Large intestine (tissue), 3 donors: Measurements from ENCODE around the gene DLK1. TPM values are rescaled to one million over a fixed set of nuclear protein-coding genes. Genes with fewer than 3 reads are reported as not detected.

Experiments
- DNase-seq, 2 donors: peaks; one replicate each; pipeline versions ENCODE4 v3.0.0 to v3.0.0-alpha.2; 2013
- H3K27ac ChIP-seq: one replicate; pipeline ENCODE4 v1.5.1; 2013; ENCODE audit warnings: low read length
- H3K27me3 ChIP-seq: 2 replicates; pipeline ENCODE4 v1.6.1; 2013; ENCODE audit warnings: low read length; ENCODE audit not compliant: control insufficient read depth, insufficient read depth
- H3K36me3 ChIP-seq: 2 replicates; pipeline ENCODE4 v1.6.1; 2013; ENCODE audit warnings: low read length; ENCODE audit not compliant: control insufficient read depth, insufficient read depth
- H3K4me1 ChIP-seq: one replicate; pipeline ENCODE4 v1.6.1; 2013; ENCODE audit warnings: low read length; ENCODE audit not compliant: control insufficient read depth, insufficient read depth
- H3K4me3 ChIP-seq: one replicate; pipeline ENCODE4 v1.5.1; 2013; ENCODE audit warnings: low read length
- H3K9me3 ChIP-seq: one replicate; pipeline ENCODE4 v1.6.1; 2013; ENCODE audit warnings: mild to moderate bottlenecking, low read depth, low read length, moderate library complexity; ENCODE audit not compliant: control insufficient read depth
- WGBS: methylation state at CpG from one replicate; pipeline ENCODE4 v1.1.5; 2013; ENCODE audit warnings: low lambda C conversion rate; ENCODE audit not compliant: insufficient coverage; 5-methylcytosine and 5-hydroxymethylcytosine counted together
- polyA plus RNA-seq: library from polyadenylated mRNA; unstranded; fragments of 120-200 nt; gene quantifications from one replicate; pipeline ENCODE4 v1.2.1, GENCODE V29; 2013

DLK1 gene
- polyA plus RNA-seq, 1 donor, result 25.2 TPM

- whole genome bisulfite sequencing, result no CpG with 5 or more reads among the region's 2 CpGs
- Histone ChIP-seq H3K36me3 (no peaks in the 10 kb centered on the region), H3K27me3 (no peaks in the 10 kb centered on the region), H3K4me3 (no peak overlapping the region), H3K27ac (no peak overlapping the region), H3K4me1 (peaks cover 37% of the 10 kb centered on the region), H3K9me3 (peaks cover 8% of the 10 kb centered on the region)
- no peak for DNase-seq
Measured at GRCh38 chr14:100682749-100683148, 43.9 kb upstream of the DLK1 start.

DNA sequence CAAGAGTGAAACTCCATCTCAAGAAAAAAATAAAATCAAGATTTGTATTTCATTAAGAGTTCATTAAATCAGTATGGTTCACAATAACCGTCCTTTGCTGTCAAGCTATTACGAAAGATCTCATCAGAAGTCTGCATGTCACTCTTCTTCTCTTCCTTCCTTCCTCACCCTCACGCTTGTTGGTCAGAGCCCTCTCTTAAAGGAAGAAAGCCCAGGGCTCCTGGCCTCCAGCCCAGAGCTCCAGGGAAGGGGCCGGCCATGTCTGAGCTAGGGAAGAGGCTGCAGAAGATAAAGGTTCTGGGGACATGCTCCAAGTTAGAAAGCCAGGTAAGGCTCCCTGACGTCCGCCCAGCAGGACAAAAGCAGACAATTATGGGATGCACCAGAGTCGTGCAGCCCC is 43.1 kb upstream of the DLK1 start:
- H3K36me3 ChIP-seq, result no peaks in the 10 kb centered on the region
- H3K4me1 ChIP-seq, result peaks cover 29% of the 10 kb centered on the region
- no peak overlapping the region for H3K27ac ChIP-seq
- peaks cover 3% of the 10 kb centered on the region for H3K9me3 ChIP-seq
- WGBS, result no CpG with 5 or more reads among the region's 7 CpGs
- no peak overlapping the region for H3K4me3 ChIP-seq
- H3K27me3 ChIP-seq, result no peaks in the 10 kb centered on the region
- no peak for DNase-seq

DNA sequence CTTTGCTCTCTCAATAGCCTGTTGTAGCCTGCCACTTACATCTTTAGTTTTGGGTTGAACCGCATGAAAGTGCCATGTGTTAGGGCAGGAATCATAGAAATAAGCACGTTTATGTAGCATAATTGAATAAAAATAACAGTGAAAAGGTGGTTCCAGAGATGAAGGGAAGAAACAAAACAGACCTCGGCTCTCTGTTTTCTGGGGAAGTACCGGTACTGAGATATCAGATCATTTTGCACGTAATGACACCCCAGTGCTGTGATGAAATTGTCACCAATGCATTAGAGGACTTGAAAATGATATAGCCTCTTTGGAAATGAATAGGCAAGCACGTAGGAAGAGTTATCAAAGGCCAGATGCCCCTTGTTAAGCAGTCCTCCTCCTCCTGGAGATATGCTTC is 42.5 kb upstream of the DLK1 start:
- Histone ChIP-seq H3K4me3 (no peak overlapping the region), H3K9me3 (peaks cover 3% of the 10 kb centered on the region), H3K27me3 (no peaks in the 10 kb centered on the region), H3K27ac (no peak overlapping the region), H3K36me3 (no peaks in the 10 kb centered on the region), H3K4me1 (peaks cover 23% of the 10 kb centered on the region)
- DNase-seq, result no peak
- WGBS, result no CpG with 5 or more reads among the region's 6 CpGs

GRCh38 chr14:100684961-100685360 is 41.7 kb upstream of the DLK1 start:
- H3K4me3 ChIP-seq, result no peak overlapping the region
- H3K9me3 ChIP-seq, result peaks cover 3% of the 10 kb centered on the region
- DNase-seq, result no peak
- H3K4me1 ChIP-seq, result peaks cover 15% of the 10 kb centered on the region
- WGBS, result no CpG with 5 or more reads among the region's 6 CpGs
- H3K27ac ChIP-seq, result no peak overlapping the region
- no peaks in the 10 kb centered on the region for H3K27me3 ChIP-seq
- H3K36me3 ChIP-seq, result no peaks in the 10 kb centered on the region

DNA sequence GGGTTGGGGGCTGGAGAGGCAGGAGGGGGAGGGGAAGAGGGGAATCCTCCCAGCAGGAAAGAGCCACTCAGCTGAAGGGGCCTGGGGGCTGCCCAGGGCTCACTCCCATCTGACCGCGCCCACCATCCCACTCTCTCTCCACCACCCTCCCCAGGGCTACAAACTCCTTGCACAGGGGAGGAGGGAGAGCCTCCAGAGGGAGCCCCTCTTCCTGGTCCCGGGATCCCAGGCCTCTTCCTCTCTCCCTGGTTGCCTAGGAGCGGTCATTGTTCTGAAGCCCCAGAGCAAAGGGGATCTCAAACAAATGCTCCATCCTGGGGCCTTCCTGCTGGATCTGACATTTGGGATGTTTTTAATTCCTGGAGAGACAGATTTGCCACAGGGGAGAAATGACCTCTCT is 39.8 kb upstream of the DLK1 start:
- no peaks in the 10 kb centered on the region for H3K9me3 ChIP-seq

DNA sequence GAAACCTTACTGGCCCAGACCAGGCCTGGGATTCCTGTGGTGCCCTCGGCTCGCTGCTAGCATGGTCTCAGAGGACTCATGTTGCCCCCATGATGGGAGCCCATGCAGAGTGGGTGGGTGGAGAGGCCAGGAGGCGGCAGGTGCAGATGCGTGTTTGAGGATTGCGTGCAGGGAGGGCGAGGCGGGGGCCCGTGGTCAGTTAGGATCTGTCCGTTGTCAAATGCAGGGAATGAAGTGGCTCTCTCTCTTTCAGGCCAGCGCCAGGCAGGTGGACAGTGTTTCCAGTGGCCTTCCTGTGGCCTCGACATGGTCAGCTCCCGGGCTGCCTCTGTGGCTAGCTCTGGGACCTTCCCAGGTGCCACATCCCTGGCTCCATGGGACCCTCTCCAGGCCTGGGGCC is 39.3 kb upstream of the DLK1 start:
- H3K4me1 ChIP-seq, result no peaks in the 10 kb centered on the region
- H3K27me3 ChIP-seq, result no peaks in the 10 kb centered on the region
- no peak overlapping the region for H3K4me3 ChIP-seq
- no peak overlapping the region for H3K27ac ChIP-seq
- no peaks in the 10 kb centered on the region for H3K36me3 ChIP-seq
- WGBS, result no CpG with 5 or more reads among the region's 12 CpGs
- DNase-seq, result no peak
- no peaks in the 10 kb centered on the region for H3K9me3 ChIP-seq

More for the DNA sequence above, 39.8 kb upstream of the DLK1 start:
- no peaks in the 10 kb centered on the region for H3K4me1 ChIP-seq
- no CpG with 5 or more reads among the region's 4 CpGs for WGBS
- no peaks in the 10 kb centered on the region for H3K27me3 ChIP-seq
- no peak overlapping the region for H3K4me3 ChIP-seq
- no peak for DNase-seq
- H3K36me3 ChIP-seq, result no peaks in the 10 kb centered on the region
- no peak overlapping the region for H3K27ac ChIP-seq

DNA sequence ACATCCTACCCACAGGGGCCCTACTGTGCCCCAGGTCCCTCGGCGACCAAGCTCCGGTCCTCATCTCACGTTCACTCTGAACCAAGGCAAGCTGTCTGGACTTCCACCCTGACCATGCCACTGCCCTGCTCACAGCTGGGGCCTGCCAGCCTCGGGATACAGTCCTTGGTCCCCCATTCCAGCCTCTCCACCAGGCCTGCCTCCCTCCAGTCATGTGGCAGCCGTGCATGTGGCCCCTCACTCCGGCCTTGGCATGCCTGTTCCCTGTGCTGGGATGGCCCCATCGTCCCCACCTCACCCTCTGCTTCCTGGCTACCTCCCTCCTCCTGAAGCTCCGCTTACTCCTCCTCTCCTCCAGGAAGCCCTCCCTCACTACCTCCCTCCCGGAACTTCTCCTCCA is 38.6 kb upstream of the DLK1 start:
- Histone ChIP-seq H3K36me3 (no peaks in the 10 kb centered on the region), H3K27me3 (no peaks in the 10 kb centered on the region), H3K4me3 (no peak overlapping the region), H3K9me3 (no peaks in the 10 kb centered on the region), H3K27ac (no peak overlapping the region), H3K4me1 (no peaks in the 10 kb centered on the region)
- DNase-seq, result no peak
- no CpG with 5 or more reads among the region's 10 CpGs for WGBS

- Histone ChIP-seq H3K4me1 (no peaks in the 10 kb centered on the region), H3K27ac (no peak overlapping the region)
- no CpG with 5 or more reads among the region's 26 CpGs for WGBS
Measured at GRCh38 chr14:100688598-100689461, 37.9 kb upstream of the DLK1 start.

DNA sequence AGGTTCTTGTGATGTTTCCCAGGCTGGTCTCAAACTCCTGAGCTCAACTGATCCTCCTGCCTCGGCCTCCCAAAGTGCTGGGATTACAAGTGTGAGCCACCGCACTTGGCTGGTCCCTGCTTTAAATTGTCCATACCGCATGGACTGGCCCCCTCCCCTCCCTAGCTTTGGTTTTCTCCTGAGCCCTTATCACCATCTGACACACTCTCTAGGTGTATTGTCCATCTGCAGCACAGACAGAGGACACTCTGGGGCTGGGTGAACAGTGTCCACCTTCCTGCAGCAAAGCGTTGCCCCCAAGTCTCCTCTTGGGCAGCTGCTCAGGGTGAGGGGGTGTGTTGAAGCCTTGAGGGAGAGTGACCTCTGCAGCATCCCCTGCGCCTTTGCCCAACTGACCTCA is 36.0 kb upstream of the DLK1 start:
- no peak for DNase-seq
- no CpG with 5 or more reads among the region's 5 CpGs for whole genome bisulfite sequencing
- Histone ChIP-seq H3K36me3 (no peaks in the 10 kb centered on the region), H3K9me3 (no peaks in the 10 kb centered on the region), H3K4me1 (no peaks in the 10 kb centered on the region), H3K27ac (no peak overlapping the region), H3K27me3 (peaks cover under 1% of the 10 kb centered on the region), H3K4me3 (no peak overlapping the region)

More at GRCh38 chr14:100688598-100689461, 37.9 kb upstream of the DLK1 start:
- Histone ChIP-seq H3K9me3 (no peaks in the 10 kb centered on the region), H3K36me3 (no peaks in the 10 kb centered on the region), H3K4me3 (no peak overlapping the region), H3K27me3 (no peaks in the 10 kb centered on the region)
- DNase-seq, result no peak

- Histone ChIP-seq H3K9me3 (no peaks in the 10 kb centered on the region), H3K36me3 (no peaks in the 10 kb centered on the region), H3K4me3 (no peak overlapping the region), H3K27ac (no peak overlapping the region), H3K4me1 (no peaks in the 10 kb centered on the region), H3K27me3 (peaks cover 3% of the 10 kb centered on the region)
- no peak for DNase-seq
- WGBS, result no CpG with 5 or more reads among the region's 29 CpGs
Measured at GRCh38 chr14:100691395-100692056, 35.2 kb upstream of the DLK1 start.
